Activated CD8-positive, alpha-beta memory T cell treated with anti-CD3 and anti-CD28 coated beads, Interleukin-2, amount 50 U/mL, for 4 hours (primary cell): ENCODE measurements around the gene PRKCA.

Source experiments
- DNase-seq: peaks from one replicate; pipeline ENCODE4 v3.0.0-alpha.2; 2020

PRKCA gene

GRCh38 chr17:66493283-66494019, 191.0 kb downstream of the PRKCA start:
- no peak for DNase-seq

GRCh38 chr17:66494023-66494803, 191.8 kb downstream of the PRKCA start:
- DNase-seq: no peak

DNA sequence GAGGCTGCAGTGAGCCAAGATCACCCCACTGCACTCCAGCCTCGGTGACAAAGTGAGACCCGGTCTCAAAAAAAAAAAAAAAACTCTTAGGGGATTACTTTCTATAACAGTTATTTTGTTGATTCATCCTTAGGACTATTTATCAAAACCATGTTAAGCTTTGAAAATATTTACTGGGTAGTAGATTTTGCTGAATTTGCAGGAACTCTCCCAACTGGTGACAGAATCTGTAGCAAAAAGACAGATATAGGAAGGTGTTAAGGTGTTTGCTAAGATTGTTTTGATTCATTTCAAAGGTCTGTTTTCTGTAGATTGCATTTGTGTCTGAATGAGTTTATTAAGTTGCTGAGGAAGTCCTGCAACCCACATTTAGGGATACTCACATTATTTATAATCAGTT, 192.6 kb downstream of the PRKCA start:
- DNase-seq: no peak

DNA sequence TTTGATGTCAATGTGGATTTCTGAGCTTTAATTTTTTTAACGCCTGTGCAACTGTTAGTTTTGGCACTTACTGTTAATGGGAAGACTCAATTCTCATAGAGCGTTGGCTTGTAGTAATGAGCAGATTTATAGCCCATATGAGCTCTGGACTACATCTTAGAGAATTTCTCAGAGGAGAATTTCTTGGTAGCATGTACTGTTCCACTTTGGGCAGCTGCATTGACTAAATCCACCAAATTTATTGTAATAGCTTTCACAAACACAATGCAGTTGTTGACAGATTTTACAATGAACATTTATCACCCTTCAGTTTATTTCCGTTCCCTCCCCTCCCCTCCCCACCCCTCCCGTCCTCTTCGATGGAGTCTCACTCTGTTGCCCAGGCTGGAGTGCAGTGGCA, 193.9 kb downstream of the PRKCA start:
- DNase-seq: no peak

DNA sequence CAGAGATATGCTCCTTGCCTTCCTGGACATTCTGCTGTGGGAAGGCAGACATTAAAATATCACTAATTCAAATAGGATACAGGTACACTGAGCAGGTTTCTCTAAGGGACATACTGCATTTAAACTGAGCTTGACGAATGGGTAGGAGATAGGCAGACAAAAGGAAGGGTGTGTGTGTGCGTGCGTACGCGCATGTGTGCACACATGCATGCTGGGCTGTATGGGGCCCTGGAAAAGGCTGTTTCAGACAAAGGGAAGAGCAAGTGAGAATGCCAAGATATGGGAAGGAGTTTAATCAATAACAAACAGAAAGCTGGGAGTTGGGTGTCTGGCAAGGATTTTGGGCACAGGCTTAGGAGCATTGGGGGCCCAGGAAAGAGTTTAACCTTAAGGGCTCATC, 196.2 kb downstream of the PRKCA start:
- DNase-seq: no peak

DNA sequence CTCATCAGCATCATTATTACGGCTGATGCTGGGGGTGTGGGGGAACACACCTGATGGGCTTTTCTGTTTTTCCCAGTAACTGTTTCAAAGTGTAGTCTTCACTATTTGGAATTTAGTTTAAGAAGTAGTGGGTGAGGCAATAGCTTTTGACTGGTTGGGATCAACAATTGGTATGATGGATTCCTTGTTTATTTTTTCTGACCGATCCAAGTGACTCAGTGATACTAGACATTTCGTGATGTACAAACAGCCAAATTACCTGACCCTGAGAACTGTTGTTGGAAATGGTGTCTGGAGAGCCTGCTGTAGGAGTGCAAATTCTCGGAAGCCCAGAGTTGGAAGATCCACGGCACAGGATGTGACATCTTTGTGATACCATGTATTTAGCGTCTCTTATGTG, 204.2 kb downstream of the PRKCA start:
- no peak for DNase-seq

DNA sequence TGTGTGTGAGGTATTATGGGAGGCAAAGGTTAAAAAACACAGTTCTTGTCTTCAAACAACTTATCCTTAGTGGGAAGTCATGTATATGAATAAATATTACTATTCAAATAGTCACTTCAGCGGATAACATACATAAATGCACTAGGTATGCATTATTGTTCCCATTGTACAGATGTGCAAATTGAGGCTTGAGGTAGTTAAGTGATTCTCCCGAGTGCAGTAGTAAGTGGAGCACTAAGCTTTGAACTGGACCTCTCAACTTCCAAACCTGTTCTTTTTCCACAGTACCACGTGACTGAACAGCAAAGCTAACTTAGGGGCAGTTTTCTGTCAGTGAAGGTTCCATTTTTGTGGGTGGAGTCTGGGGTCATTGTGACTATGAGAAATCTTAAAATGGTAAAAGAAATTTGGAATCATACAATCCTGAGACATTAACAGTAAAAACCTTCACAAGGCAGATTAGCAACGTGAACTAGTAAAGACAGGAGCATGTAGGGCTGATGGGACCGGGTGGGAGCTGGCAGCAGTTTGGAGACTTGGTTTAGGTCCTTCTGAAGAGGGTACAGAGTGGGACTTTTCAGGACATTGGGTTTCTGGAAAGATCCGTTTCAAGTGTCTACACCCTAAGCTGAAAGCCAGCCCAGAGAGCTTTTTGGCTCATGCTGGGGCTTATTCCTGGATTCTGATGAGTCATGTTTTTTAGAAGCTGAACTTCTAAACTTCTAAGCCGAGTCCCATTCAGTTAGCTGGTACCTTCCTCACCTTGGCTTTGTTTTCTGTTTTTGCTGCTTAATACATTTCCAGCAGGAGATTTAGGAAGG, 204.9 kb downstream of the PRKCA start:
- DNase-seq: no peak

DNA sequence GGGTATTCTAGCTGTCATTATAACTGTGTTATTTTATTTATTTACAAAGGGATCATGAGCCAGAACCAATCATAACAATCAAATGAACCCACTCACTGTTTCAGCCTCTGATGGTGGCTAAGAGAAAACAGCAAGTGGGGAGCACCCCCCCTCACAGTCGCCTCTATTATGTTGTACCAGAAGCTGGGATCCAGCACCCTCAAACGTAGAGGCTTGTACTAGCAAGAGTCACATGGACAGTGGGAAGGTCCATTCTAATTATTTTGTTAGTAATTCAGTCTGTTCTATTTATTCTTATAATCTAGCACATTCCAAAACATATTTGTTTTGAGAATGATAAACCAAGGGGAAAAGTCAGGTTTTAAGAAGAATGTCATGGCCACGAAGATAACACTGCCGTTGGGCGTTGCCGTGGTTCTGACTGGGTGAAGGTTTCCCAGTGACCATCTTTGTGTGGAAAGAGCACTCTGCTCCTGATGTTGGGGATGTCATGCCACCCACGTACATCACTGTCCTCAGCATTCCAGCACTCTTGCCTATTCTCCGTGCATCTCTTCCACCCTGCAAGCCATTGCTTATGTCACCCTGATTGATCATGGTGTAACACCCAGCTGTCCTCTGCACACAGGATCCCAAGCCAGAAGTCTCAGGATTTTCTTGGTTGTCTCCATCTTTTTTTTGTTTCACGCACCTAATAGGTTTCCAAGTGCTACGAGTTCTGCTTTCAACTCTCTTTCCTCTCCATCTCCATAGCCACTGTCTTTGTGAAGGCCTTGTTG, 205.8 kb downstream of the PRKCA start:
- DNase-seq: no peak

- DNase-seq: peak; percentile 29
These were observed 206.8 kb downstream of the PRKCA start for GRCh38 chr17:66508896-66509844.

DNA sequence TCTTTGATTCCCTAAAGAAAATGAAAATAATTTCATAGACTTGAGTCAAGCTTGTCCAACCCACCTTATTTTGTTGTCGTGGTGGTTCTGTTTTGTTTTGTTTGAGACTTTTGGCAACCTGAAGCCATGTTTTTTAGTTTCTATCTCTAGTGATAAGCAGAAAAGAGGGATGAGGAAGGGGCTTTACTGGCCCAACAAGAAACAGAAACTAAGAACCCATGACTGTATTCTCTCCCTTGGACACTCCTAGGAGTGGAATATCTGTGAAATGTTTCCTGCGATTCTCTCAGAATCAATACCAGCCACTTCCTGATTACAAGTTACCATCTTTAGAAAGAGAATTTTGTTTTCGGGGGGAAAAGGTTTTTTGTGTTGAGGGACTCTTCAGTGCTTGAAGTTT, 207.5 kb downstream of the PRKCA start:
- DNase-seq: no peak

DNA sequence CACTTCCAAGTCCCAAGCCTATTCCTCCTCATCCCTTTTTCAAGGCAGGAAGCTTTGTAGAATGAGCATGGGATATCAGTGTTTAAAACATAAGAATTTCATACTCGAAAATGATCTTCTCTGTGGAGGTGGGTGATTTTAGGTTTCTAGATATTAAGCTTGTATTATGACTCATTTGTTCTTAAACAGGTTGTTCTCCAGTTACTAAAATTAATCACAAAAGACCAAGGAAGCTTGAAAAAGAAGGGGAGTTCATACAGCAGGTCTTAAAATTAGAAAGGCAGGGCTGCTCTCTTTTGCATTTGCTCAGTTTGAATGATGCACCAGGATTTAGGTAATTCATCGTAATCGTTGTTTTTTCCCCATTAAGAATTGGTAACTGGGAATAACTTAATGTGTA, 208.7 kb downstream of the PRKCA start:
- no peak for DNase-seq

DNA sequence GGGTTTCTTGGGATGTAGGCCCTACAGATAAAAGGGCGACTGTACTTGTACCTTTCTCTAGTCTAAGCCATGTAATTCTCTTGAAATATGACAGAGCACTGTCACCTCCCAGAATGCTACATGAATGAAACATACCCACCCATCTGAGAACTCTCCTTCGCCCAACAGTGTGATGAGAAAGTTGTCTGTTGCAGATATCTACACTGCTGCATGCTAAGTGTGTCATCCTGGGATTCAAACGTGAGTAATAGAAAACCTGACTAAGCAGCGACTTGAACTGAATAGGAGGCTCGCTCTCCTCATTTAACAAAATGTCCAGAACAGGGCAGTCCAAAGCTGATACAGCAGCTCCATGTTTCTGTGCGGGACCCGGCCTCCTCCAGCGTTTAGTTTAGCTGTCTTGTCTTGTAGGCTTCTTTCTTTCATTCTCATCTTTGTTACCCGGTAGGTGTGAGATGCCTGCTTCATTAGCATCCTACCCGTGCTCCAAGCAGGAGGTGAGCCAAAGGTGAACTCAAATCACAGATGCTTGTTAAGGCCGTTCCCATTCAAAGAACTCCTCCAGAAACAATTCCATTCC, 211.9 kb downstream of the PRKCA start:
- DNase-seq: no peak

DNA sequence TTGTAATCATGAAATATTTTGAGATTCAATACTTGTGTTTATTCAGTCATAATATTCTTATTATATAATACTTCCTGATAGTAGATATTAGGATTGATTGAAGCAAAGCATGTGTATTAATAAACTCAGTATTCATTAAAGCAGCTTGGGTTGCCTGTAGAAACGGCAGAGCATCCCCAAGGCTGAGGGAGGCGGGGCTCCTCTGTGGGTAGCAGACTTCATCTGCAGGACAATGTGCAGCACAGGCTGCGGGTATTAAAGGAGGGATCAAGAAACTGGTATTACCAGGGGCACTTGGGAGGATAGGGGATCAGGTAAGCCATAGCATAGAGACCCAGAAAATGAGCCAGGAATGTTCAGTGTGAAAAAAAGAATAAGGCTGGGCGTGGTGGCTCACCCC, 213.6 kb downstream of the PRKCA start:
- DNase-seq: no peak

- DNase-seq: no peak
These were observed 215.1 kb downstream of the PRKCA start for GRCh38 chr17:66517336-66518009.

DNA sequence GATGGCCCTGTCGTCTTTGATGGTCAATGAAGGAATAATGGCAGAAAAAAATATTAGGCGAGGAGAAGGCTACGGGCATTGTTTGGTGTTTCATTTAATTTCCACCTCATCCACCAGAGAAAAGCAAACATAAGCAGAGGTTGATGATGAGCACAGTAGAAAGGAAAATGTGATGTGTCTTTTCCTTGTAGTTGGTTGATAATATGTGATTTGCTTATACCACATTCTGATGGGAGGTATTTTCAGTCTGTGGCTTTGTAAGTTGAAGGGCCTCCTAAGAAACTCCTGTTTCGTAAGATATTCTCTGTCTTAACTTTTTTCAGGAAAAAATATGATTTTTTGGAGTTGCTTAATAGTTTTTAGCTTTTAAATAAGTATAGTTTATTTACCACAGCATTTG, 215.7 kb downstream of the PRKCA start:
- DNase-seq: no peak

DNA sequence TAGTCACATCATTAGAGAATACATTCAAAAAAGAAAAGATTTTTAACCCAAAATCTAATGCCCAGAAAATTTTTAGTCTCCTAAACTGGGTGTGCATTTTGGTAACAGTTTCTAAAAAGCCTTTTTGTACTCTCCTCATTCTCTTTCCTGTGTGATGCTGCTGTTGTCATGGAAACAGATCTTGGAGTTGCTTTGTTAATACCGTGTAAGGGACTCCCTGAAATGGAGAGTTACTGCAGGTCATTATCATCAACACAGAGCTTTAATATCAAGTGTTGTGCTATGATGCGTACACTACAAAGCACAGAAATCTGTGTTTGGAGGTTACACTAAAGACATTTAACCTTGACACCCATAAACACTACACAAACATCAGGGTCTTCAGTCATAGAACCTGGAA, 216.3 kb downstream of the PRKCA start:
- no peak for DNase-seq

- no peak for DNase-seq
These were observed 216.7 kb downstream of the PRKCA start for GRCh38 chr17:66519154-66519553.

DNA sequence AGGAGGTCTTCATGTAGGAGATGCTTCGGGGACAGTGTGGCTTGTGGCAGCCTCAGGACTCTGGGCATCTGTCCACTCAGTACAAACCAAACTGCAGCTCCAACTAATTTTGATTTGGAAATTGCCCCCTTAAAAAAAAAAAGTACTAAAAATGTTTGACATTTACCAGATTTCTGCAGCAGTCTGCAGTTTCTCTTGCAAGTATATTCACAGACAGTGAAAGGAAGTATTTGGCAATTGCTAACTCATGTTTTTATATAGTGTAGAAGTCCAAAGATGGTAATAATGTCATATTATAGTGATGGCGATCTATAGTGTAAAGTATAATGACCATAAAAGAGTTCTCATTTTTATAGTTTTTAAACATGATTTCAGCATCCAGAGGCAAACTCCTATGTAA, 218.6 kb downstream of the PRKCA start:
- no peak for DNase-seq

- DNase-seq: no peak
These were observed 220.3 kb downstream of the PRKCA start for GRCh38 chr17:66522591-66523272.
